Kidney glomerular epithelial cell (primary cell): Measurements from ENCODE around the gene SLC35E2B.

ENCODE experiments used
- DNase-seq: peaks from one replicate; lab custom pipeline; 2025; lab: John Stamatoyannopoulos, UW

Gene SLC35E2B

GRCh38 chr1:1609822-1610485 is 82.6 kb downstream of the SLC35E2B start:
- no peak for DNase-seq
